Liver (tissue), 3 donors: ENCODE results near the gene ACTN4.

Experiments
- GABPA ChIP-seq, 2 donors: IDR thresholded peaks in 1 of 2; conservative IDR thresholded peaks in 1 of 2; 2 replicates each; pipeline ENCODE4 v1.6.1; 2016; ENCODE audit warnings: antibody characterized with exemption in 2 of 2, mild to moderate bottlenecking in 1 of 2, moderate library complexity in 1 of 2
- RAD21 ChIP-seq, 2 donors: IDR thresholded peaks; 2 replicates each; pipeline ENCODE4 v1.6.1; 2016; ENCODE audit warnings: antibody characterized with exemption in 2 of 2, mild to moderate bottlenecking in 2 of 2
- RXRA ChIP-seq, 2 donors: IDR thresholded peaks; 2 replicates each; pipeline ENCODE4 v1.6.1; 2017 to 2018; ENCODE audit warnings: antibody characterized with exemption in 2 of 2, mild to moderate bottlenecking in 1 of 2
- TF ChIP-seq, protein P1 (sequence below): fragments of 150-350 bp; IDR thresholded peaks from 2 replicates; pipeline ENCODE4 v1.5.1; 2017; ENCODE audit warnings: improper control_type of control experiment, low read depth, low read length; ENCODE audit not compliant: missing input control
- donor health status: healthy.
- donor health status: healthy.

DNA sequence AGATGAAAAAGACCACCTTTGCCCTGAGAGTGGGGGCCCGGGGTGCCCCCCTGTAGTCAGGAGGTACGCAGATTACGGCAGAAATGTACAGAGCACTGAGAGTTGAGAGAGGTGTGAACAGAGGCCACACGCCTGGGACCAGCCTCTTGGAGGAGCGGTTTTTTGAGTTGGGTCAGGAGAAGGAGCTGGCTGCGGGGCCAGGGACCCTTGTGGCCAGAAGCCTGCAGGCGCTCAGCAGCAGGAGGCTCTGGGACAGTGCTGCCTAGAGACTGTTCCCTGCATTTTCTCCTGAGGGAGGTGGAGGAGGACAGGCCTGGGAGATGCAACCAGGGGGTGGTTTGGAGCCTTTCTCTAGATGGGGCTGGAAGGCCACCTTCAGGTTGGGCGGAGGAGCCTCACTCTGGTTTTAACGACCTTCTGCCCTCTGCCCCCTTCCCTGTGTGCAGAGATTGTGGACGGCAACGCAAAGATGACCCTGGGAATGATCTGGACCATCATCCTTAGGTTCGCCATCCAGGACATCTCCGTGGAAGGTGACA, 57.1 kb downstream of the ACTN4 start:
- TF ChIP-seq RXRA (IDR thresholded peaks at IDR 0.05) = no peak
- TF ChIP-seq GABPA (IDR thresholded peaks at IDR 0.05 in 1 of 2, conservative IDR thresholded peaks at IDR 0.05 in 1 of 2) = no peak
- TF ChIP-seq, protein P1, sequence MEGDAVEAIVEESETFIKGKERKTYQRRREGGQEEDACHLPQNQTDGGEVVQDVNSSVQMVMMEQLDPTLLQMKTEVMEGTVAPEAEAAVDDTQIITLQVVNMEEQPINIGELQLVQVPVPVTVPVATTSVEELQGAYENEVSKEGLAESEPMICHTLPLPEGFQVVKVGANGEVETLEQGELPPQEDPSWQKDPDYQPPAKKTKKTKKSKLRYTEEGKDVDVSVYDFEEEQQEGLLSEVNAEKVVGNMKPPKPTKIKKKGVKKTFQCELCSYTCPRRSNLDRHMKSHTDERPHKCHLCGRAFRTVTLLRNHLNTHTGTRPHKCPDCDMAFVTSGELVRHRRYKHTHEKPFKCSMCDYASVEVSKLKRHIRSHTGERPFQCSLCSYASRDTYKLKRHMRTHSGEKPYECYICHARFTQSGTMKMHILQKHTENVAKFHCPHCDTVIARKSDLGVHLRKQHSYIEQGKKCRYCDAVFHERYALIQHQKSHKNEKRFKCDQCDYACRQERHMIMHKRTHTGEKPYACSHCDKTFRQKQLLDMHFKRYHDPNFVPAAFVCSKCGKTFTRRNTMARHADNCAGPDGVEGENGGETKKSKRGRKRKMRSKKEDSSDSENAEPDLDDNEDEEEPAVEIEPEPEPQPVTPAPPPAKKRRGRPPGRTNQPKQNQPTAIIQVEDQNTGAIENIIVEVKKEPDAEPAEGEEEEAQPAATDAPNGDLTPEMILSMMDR = no peak
- no peak for TF ChIP-seq RAD21 (IDR thresholded peaks at IDR 0.05)
